HG03469 (cell line): ENCODE measurements around the gene GNAI3.

Experiments used
- ATAC-seq: cut with Tn5 transposase; IDR thresholded peaks from one replicate; pipeline ENCODE4 v1.9.1; 2021; ENCODE audit warnings: mild to moderate bottlenecking, moderate library complexity, moderate number of reproducible peaks; ENCODE audit not compliant: unreplicated experiment

GNAI3 gene

DNA sequence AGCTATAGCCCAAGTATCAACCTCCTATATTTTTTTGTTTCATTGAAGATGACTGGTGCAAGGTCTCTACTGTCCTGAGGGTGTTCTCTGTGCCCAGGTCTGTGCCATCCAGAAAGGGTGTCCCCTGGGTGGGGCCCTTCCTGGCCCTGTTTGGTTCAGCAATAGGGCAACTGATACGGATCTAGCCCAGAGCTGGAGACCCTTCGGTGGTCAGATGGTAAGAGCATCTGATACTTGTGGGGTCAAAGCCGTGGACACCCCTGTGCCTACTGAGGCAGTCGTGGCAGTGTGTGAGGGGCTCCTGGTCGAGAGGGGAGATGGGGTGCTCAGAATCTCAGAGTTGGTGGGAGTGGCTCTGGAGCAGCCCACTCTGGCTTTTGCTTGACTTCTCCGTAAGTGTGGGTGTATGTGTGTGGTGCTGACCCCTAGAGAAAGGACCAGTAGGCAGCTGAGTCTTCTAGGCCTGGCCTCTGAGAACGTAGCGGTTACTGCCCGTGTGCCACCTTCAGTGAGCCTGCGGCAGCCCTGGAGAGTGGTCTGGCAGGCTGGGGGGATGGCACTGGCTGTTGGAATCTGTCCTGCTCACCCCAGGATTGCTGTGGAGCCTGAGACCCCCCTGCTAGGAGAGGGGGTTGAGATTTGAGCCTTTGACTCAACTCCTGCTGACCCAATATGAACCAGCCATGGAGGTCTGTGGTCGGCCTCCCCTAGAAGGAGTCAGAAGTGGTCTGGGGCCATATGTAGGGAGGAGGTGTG lies 73.9 kb downstream of the GNAI3 start:
- no peak for ATAC-seq

DNA sequence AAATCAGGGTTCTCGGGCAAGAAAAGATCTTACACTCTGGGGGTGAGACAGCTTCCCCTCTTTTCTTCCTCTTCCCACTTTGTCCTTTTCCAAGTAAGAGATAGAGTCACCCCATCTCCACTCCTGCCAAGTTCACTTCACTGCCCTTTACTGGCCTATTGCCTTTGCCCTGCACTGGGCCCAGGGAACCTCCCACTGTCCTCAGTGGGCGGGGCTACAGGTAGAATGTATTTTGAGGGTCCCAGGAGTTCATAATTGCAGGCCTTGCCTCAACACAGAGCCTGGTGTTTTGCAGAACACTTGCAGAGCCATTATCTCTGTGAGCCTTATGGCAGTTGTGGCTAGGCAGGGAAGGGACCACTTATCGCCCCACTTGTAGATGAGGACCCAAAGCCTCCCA lies 74.5 kb downstream of the GNAI3 start:
- no peak for ATAC-seq

DNA sequence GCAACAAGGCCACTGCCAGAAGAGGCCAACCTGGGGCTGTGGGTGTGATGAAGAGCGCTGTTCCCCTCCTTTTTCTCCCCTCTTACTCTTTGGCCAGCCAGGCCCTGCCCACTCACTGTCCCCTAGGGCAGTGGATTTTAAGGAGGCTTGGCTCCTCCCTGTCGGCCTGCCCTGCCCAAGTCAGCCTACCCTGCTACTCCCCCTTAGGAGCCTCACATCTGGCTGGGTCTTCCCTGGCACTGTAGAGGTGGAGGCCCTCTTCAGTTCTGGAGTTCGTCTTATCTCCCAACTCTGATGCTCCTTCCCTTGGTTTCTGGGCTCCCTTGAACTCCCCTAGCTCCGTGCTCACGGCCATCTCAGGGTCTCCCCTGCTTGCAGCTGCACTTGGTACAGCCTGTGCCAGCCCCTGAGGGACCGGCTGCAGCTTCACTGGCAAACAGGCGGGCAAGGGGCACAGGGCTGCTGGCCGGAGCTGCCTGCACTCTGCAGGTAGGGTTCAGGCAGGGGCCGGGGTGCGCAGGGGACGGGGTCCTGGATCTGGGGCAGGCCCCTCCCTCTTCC lies 75.3 kb downstream of the GNAI3 start:
- no peak for ATAC-seq

DNA sequence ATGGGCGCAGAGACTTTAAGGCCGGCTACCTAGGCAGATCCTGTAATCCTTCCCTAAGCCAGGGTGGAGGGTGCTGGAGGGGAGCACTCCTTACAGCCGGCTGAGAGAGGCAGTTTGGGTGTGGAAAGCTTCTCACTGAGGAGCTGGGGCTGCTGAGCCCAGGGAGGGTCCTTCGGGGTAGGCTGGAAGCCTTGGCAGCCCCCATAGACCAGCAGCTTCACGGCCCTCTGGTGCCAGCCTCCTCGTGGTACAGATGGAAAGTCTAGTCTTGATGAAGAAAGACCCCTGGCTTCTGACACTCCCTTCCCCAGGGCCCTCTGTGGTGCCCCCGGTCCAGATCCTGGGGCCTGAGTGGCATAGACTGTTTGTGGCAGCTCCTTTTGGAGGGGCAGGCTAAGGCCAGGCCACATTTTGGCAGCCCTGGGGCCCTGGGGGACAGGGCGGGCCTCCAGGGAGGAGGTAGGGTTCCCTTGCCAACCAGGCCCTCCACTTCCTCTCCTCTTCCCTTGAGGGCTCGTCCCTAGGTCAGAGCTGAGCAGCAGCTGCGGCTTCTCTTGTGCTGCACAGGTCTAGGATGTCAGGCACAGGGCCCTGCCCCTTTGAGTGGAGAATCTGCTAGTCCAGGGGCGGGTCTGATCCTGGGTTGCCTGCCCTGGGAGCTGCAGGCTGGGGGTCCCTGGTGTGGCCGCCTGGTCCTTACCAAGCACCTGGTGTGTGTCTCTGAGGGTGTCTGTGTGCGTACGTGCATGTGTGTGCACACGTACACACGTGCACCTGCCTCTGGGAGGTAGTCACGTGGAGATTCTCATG lies 76.0 kb downstream of the GNAI3 start:
- ATAC-seq = no peak

DNA sequence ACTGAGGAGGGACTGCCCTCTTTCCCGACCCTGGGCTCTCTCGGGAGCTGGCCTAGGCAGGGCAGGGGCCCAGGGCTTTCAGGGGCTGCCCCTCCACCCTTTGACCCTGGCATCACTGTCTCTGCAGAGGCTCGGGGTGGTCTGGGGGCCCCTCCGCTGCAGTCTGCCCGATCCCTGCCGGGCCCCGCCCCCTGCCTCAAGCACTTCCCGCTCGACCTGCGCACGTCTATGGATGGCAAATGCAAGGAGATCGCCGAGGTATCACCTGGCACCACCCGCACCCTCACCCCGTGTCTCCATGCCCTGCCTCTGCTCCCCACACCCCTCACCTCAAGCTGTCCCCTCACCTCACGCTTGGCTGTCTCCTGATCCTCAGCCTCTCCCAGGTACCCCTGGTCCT lies 76.8 kb downstream of the GNAI3 start:
- ATAC-seq = no peak

DNA sequence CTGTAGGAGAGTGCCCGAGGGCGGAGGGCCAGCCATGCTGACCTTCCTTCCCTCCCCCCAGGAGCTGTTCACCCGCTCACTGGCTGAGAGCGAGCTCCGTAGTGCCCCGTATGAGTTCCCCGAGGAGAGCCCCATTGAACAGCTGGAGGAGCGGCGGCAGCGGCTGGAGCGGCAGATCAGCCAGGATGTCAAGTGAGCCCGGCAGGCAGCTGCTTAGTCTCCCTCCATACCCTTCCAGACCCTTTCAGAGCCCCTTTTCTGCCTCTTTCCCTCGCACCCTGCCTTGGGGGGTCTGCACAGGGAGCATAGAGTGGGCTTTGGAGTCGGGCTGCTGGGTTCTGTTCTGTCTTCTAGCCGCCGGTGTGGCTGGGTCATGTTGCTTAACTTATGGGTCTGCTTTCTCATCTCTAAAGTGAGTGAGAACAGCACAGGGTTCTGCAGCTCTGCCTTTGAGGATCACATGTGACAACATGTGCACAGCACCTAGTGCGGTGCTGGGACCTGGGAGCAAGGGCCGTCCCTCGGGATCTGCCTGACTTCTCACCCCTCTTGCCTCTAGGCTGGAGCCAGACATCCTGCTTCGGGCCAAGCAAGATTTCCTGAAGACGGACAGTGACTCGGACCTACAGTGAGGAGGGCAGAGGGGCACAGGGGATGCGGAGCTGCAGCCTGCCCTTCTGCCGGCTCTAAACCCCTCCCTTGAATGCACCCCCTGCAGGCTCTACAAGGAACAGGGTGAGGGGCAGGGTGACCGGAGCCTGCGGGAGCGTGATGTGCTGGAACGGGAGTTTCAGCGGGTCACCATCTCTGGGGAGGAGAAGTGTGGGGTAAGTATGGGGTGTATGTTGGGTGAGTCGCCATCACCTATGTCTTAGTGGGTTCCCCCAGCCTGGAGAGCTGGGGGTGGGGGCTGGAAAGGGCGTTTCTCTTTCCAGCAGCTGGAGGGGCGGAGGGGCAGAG lies 77.5 kb downstream of the GNAI3 start:
- ATAC-seq = no peak

DNA sequence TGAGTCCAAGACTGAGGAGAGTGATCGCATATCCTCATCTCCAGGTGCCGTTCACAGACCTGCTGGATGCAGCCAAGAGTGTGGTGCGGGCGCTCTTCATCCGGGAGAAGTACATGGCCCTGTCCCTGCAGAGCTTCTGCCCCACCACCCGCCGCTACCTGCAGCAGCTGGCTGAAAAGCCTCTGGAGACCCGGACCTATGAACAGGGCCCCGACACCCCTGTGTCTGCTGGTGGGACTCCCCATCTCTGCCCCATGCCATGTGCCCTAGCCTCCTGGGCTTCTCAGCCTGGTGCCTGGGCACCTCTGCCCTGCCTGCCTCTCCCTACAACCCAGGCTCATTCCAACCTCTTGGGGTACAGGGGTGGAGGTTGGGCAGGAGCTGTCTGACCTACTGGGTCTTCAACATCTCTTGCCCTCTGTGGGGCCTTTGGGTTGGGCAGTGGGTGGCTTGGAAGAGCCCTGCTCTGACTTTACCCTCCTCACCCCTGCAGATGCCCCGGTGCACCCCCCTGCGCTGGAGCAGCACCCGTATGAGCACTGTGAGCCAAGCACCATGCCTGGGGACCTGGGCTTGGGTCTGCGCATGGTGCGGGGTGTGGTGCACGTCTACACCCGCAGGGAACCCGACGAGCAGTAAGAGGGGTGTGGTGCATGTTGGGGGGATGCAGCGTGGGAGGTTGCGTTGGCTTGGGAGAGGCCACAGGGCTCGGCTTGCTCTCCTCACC lies 78.4 kb downstream of the GNAI3 start:
- no peak for ATAC-seq

DNA sequence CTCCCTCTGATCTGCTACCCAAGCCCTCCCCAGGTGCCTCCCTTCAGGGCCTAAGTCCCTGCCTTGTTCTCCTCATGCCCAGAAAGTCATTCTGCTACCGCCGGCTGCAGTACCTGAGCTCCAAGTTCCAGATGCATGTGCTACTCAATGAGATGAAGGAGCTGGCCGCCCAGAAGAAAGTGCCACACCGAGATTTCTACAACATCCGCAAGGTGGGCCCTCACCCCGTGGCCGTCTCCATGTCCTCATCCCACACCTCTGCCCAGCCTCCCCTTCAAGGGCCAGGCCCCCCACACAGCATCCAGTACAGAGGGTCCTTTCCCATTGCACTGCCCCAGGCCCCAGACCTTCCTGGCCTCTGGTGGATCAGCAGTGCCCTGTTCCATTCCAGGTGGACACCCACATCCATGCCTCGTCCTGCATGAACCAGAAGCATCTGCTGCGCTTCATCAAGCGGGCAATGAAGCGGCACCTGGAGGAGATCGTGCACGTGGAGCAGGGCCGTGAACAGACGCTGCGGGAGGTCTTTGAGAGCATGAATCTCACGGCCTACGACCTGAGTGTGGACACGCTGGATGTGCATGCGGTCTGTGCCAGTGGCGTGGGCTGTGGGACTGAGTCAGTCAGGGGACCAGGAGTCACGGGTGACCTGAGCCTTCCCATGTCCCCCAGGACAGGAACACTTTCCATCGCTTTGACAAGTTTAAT lies 79.4 kb downstream of the GNAI3 start:
- ATAC-seq = no peak

DNA sequence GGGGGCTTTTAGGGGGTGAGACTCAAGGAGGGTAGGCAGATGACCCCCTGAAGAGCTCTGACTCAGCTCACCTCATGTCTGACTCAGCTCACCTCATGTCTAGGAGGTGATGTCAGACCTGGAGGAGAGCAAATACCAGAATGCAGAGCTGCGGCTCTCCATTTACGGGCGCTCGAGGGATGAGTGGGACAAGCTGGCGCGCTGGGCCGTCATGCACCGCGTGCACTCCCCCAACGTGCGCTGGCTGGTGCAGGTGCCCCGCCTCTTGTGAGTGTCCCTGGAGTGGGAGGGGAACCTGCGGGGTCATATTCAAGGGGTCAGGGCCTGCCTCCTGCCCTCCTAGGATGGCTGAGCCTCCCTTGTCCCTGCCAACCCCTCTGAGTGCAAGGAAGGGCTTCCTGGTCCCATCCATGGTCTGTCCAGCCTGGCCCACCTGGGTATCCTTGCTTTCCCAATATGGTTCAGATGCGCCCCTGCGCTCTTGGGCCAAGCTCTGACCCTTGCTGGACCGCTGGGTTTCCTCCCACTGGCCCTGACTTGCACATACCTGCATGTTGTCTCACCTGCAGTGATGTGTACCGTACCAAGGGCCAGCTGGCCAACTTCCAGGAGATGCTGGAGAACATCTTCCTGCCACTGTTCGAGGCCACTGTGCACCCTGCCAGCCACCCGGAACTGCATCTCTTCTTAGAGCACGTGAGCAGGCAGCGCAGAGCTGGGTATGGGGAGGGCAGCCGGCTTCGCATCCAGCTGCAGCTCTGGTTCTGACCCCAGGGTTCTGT lies 80.3 kb downstream of the GNAI3 start:
- ATAC-seq = no peak

DNA sequence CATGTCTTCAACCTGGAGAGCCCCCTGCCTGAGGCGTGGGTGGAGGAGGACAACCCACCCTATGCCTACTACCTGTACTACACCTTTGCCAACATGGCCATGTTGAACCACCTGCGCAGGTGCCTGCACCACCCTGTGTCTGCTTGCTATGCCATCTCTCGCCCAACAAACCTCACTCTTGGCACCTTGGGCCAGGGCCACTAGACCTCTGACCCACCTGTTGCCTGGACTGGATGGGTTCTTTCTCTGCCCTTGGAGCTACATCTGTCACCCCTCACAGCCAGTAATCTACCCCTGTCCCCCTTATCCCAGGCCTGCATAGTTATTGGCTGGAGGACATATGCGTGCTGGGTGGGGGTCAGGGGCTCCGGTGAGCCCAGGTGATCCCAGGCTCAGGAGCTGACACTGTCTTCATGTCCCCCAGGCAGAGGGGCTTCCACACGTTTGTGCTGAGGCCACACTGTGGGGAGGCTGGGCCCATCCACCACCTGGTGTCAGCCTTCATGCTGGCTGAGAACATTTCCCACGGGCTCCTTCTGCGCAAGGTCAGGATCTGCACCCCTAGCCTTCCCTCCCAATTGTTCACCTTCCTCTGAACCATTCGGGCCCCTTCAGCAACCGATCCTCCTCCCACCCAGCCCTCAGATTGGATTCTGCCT lies 81.1 kb downstream of the GNAI3 start:
- ATAC-seq = no peak

DNA sequence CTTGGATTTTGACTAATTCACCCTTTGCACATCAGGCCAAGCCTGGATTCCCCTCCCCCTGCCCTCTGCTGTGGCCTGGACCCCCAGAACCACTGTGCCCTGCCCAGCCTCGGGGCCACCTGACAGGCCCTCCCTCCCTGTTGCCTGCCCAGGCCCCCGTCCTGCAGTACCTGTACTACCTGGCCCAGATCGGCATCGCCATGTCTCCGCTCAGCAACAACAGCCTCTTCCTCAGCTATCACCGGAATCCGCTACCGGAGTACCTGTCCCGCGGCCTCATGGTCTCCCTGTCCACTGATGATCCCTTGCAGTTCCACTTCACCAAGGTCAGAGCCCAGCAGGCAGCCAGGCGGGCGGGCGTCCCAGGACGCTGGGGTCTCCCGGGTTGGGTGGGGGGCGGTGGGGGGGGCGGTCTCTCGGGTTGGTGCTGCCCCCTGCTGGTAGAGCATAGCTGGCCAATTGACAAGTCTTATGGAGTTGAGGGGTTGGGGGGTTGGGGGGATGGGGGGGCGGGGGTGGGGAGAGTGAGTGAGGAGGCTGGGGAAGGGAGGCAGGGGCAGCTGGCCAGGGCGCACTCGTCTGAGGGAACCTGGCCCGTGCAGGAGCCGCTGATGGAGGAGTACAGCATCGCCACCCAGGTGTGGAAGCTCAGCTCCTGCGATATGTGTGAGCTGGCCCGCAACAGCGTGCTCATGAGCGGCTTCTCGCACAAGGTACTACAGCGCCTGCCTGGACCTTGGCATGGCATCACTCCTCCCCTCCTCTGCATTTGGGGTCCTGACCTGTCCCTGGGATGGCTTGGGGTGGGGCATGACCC lies 81.9 kb downstream of the GNAI3 start:
- no peak for ATAC-seq

DNA sequence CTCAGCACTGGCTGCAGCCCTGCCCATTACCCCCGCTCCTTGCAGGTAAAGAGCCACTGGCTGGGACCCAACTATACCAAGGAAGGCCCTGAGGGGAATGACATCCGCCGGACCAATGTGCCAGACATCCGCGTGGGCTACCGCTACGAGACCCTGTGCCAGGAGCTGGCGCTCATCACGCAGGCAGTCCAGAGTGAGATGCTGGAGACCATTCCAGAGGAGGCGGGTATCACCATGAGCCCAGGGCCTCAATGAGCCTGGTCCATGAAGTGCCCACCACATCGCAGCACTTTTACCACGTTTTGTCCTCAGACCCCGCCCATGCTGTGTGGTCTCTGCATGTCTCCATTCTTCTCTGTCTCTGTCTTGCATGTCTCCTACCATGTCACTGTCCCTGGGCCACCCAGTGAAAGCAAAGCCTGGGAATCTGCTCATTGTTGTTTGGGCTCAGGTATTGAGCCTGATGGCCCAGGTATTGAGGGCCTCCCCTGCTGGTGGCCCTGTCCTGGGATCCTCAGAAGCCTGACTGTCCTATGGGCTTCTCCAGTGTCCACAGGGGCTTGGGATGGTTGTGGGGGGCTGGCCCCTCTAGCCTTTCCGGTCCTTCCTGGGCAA lies 82.6 kb downstream of the GNAI3 start:
- no peak for ATAC-seq

DNA sequence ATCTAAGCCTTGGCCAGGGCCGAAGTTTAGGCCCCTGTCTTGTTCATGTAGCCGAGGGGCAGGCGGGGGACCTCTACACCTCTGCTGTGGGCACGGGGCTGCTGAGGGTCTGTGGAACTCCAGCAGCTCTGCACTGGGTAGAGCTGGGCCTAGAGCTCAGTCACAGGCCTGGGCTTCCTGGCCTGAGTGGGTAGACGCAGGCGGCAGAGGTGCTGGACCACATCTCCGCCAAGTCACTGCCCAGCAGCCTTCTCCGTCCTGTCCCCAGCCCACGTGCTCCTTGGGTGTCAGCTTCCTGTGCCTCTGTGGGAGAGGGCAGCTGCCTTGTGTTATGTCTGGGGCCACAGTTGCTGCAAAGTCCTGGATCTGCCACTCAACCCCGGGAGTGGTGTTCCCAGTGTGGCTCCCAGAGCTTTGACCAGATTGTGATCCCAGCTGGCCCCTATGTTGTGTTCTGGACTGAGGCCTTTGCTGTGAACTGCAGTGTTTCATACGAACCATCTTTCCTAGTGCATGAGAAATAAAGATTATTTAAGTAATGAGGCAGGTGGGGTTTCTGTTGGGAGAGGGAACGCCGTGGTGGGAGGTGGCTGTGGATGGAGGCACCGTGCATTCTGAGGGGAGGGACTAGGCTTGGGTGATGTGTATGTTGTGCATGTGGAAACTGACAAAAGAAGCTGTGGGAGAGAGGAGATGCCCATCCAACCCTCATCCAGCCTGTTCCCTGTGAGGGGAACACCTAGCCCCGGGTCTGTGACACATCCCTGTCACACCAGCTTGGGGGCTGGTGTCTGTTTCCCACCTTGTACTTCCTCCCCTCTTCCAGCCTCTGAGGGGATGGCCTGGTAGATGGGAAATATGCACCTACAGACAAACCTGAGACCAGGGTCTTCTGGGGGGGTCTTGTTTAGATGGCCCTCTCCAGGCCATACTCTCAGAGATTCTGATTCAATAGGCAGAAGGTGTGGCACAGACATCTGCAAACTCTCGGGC lies 83.4 kb downstream of the GNAI3 start:
- ATAC-seq = no peak

DNA sequence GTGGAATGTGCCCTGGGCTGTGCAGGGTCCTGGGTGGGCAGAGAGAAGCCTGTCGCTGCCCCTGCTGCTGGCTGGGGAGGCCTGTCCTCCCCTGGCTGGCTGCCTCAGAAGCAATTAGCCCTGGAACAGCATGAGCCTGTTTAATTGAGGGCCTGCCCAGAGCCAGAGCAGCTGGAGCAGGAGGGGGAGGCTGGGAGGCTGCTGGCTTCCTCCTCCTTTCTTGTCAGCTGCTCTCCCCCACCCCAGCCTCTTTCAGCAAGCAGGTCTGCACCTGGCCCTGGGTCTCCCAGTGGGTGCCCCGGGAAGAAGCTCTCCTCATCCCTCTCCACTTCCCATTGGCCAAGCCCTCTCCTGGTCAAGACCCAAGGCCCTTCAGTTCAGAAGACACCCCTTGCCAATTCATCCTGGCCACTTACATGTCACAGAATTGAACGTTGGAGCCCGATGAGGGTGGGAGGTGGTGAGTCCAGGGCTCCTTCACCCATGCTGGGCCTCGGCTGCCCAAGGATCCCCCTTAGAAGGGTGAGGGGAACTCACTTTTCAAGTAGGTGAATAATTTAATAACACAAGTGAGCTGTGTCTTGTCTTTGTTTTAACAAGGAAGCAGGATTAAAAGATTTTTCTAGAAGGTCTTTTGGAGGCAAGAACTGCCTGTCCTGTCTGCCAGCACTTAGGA lies 84.4 kb downstream of the GNAI3 start:
- no peak for ATAC-seq

DNA sequence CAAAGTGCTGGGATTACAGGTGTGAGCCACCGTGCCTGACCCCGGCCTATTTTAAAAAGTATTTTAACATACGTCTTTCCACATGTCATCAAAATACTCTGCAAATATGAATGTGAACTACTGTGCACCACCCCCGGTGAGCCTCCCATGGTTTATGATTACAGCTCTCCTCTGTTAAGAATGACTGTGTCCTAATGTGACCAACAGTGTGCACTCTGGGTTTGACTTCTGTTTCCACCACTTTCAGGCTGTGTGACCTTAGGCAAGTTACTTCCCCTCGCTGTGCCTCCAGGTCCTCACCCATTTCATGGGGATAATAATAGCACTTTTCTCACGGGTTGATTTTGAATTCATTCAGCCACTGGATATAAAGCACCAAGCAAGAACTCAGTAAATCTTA lies 85.9 kb downstream of the GNAI3 start:
- ATAC-seq = no peak
